SJCRH30 (cell line): ENCODE measurements around the gene BRAF. TPM values are rescaled to one million over a fixed set of nuclear protein-coding genes. Genes with fewer than 3 reads are reported as not detected.
"Not testable (repeated sequence)": the region's sequence is repeated elsewhere in the genome, so short reads cannot be mapped to it uniquely, and the experiment has no call there.

Source experiments
- DNase-seq, 2 experiments: peaks; one replicate each; pipeline ENCODE4 v3.0.0-alpha.2; 2015 to 2020
- H3K27ac ChIP-seq: fragments of 250-450 bp; sonication (Bioruptor Pico); 2 replicates; pipeline ENCODE4 v1.5.1; 2020; ENCODE audit warnings: mild to moderate bottlenecking, moderate library complexity
- H3K27me3 ChIP-seq: fragments of 250-450 bp; sonication (Bioruptor Pico); 2 replicates; pipeline ENCODE4 v1.5.1; 2020; ENCODE audit warnings: mild to moderate bottlenecking, moderate library complexity
- H3K36me3 ChIP-seq: fragments of 250-450 bp; sonication (Bioruptor Pico); 2 replicates; pipeline ENCODE4 v1.5.1; 2020; ENCODE audit warnings: mild to moderate bottlenecking, moderate library complexity
- H3K4me1 ChIP-seq: fragments of 250-450 bp; sonication (Bioruptor Pico); 2 replicates; pipeline ENCODE4 v1.5.1; 2020; ENCODE audit warnings: mild to moderate bottlenecking, moderate library complexity
- H3K4me3 ChIP-seq: fragments of 250-450 bp; sonication (Bioruptor Pico); 2 replicates; pipeline ENCODE4 v1.5.1; 2020; ENCODE audit warnings: mild to moderate bottlenecking, moderate library complexity
- H3K9me3 ChIP-seq: fragments of 250-450 bp; sonication (Bioruptor Pico); replicated peaks from 2 replicates; pipeline ENCODE4 v1.5.1; 2020; ENCODE audit warnings: mild to moderate bottlenecking, moderate library complexity
- total RNA-seq: library from RNA; depleted of rRNA; stranded (reverse); fragments of >200 nt; shearing (Covaris generic); gene quantifications from 2 replicates; pipeline ENCODE4 v1.2.3, GENCODE V29; 2014

The BRAF gene
- total RNA-seq, 1 experiment from 2014 or later = 26.2 TPM

DNA sequence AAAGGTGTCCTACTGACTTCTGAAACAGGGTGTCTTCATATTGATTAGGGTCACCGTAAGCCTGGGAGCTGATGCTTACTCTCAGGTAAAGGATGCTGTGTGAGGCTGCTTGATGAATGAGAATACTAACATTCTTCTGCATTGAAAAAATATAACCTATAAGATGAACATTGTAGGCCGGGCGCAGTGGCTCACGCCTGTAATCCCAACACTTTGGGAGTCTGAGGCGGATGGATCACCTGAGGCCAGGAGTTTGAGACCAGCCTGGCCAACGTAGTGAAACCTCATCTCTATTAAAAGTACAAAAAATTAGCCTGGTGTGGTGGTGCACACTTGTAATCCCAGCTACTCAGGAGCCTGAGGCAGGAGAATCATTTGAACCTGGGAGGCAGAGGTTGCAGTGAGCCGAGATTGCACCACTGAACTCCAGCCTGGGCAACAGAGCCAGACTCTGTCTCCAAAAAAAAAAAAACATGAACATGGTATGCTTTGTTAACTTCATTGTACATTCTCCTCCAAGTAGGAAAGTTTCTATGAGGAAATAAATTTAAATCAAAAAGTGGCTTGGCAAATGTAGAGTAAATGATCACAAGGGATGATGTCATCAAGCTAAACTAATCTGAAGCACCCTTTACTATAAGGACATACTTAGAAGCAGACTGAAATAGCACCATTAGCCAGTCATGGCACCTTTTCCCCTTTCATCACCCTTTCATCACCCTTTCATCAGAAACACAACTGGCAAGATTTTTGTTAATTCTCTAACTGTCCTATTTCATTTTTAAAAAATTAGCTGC is 1.5 kb upstream of the BRAF start:
- Histone ChIP-seq H3K4me3 (no peak overlapping the region), H3K27me3 (no peaks in the 10 kb centered on the region), H3K4me1 (no peaks in the 10 kb centered on the region), H3K27ac (no peak overlapping the region), H3K9me3 (no peaks in the 10 kb centered on the region), H3K36me3 (no peaks in the 10 kb centered on the region)
- no peak for DNase-seq

GRCh38 chr7:140924019-140924820 is 509 bp downstream of the BRAF start:
- no peaks in the 10 kb centered on the region for H3K36me3 ChIP-seq
- H3K27ac ChIP-seq = peak overlapping the region; percentile 89
- H3K9me3 ChIP-seq = no peaks in the 10 kb centered on the region
- H3K4me1 ChIP-seq = no peaks in the 10 kb centered on the region
- peak overlapping the region; percentile 97 for H3K4me3 ChIP-seq
- no peaks in the 10 kb centered on the region for H3K27me3 ChIP-seq
- peak; percentile 75 to 76 for DNase-seq

DNA sequence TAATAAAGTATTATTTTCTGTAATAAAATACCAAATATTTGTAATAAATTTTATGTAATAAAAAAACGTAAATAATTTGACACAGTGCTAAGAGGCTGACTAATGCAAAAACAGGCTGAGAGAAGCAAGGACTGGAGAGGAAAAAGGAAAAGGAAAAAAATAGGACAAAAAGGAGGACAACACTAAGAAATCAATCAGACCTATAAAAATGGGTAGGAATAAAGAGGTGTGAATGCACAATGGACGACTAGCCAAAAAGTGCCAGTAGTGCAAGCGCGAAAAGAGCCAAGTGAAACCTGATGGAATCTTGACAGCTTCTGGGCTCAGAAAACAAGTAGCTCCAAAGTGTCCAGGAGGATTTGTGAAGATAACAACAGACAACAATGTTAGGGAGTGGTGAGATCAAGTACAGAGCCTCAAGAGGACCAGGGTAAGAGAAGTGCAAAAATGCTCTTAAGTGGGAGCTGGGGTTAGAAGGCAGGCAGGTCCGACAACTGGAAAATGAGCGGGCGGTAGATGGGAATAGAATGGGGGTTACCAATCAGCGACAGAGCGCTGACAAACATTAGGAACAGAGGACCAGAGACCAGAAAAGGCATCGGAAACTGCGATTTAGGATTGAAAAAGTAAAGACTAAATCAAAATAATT is 1.2 kb downstream of the BRAF start:
- no peaks in the 10 kb centered on the region for H3K4me1 ChIP-seq
- H3K9me3 ChIP-seq = no peaks in the 10 kb centered on the region
- peak overlapping the region; percentile 89; the same call in 1 of the 2 replicates for H3K27ac ChIP-seq
- peak; percentile 26 to 54 for DNase-seq
- H3K4me3 ChIP-seq = peak overlapping the region; percentile 97
- no peaks in the 10 kb centered on the region for H3K36me3 ChIP-seq
- H3K27me3 ChIP-seq = no peaks in the 10 kb centered on the region

DNA sequence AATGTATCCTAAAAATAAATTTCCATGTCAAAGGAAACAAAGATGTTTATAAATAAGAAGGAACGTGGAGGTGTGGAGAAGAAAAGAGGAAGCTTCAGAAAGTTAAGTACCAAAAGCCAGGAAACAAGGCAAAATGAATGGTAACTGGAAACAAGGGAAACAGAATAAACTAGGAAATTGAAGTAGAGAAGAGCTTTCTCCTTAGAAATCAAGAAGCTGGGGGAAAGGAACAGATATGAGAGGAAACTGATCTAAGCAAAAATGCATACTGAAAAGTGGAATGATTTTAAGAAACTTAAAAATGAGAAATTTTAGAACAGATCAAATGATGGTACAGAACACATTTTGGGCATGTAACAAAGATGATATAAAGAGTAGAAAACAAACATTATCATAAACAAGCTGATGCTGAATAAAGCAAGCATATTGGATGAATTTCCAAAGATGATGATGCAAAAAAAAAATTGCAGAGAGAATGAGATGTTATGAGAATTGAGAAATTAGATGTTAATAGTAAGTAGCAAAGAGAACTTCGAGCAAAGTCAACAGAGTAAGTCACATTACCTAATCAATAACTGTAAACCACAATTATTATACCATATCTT is 1.9 kb downstream of the BRAF start:
- Histone ChIP-seq H3K4me3 (peak overlapping the region; percentile 97), H3K4me1 (no peaks in the 10 kb centered on the region), H3K27ac (no peak overlapping the region), H3K27me3 (no peaks in the 10 kb centered on the region), H3K9me3 (0 out of 2 replicates have a peak, but pooled peaks cover 2% of the 10 kb centered on the region), H3K36me3 (0 out of 2 replicates have a peak, but pooled peaks cover 3% of the 10 kb centered on the region)
- no peak for DNase-seq

DNA sequence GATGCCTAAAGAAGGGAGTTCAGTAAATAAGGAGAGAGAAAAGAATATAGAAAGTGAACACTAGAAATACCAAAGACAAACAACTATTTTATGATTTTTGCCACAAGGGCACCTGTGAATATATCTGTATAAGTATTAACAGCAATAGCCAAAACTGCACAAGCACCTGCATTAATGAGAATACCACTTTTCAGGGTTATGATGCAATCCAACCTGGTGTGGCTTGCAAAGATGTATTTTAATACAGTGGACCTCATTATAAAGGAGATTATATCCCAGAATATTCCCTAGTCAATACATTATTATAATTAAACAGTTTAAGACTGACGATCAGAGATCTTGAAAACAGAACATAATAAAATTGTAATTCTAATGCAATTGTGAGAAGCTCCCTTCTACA is 4.0 kb downstream of the BRAF start:
- 0 out of 2 replicates have a peak, but pooled peaks cover 3% of the 10 kb centered on the region for H3K36me3 ChIP-seq
- 0 out of 2 replicates have a peak, but pooled peaks cover 4% of the 10 kb centered on the region for H3K9me3 ChIP-seq
- H3K4me1 ChIP-seq = no peaks in the 10 kb centered on the region
- no peaks in the 10 kb centered on the region for H3K27me3 ChIP-seq
- no peak overlapping the region for H3K27ac ChIP-seq
- H3K4me3 ChIP-seq = no peak overlapping the region
- DNase-seq = no peak

DNA sequence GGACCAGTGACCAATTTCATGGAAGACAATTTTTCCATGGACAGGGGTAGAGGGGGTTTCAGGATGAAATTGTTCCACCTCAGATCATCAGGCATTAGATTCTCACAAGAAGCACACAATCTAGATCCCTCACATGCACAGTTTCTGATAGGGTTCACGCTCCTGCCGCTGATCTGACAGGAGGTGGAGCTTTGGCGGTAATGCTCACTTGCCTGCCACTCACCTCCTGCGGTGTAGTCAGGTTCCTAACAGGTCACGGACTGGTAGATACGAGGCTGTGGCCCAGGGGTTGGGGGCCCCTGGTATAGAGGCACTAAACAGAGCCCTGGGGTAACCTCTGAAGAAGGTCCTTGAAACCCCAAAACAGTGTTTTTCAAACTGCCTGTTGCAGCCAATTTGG is 6.5 kb downstream of the BRAF start:
- no peak for DNase-seq
- Histone ChIP-seq H3K4me1 (0 out of 2 replicates have a peak, but pooled peaks cover 2% of the 10 kb centered on the region), H3K27me3 (no peaks in the 10 kb centered on the region), H3K27ac (no peak overlapping the region), H3K9me3 (0 out of 2 replicates have a peak, but pooled peaks cover 4% of the 10 kb centered on the region), H3K4me3 (no peak overlapping the region), H3K36me3 (0 out of 2 replicates have a peak, but pooled peaks cover 3% of the 10 kb centered on the region)

GRCh38 chr7:140917258-140917657 is 7.5 kb downstream of the BRAF start:
- H3K27ac ChIP-seq = no peak overlapping the region
- no peak overlapping the region for H3K4me3 ChIP-seq
- H3K27me3 ChIP-seq = no peaks in the 10 kb centered on the region
- 0 out of 2 replicates have a peak, but pooled peaks cover 2% of the 10 kb centered on the region for H3K4me1 ChIP-seq
- no peak for DNase-seq
- H3K36me3 ChIP-seq = 0 out of 2 replicates have a peak, but pooled peaks cover 3% of the 10 kb centered on the region
- 0 out of 2 replicates have a peak, but pooled peaks cover 4% of the 10 kb centered on the region for H3K9me3 ChIP-seq

GRCh38 chr7:140915935-140916555 is 8.7 kb downstream of the BRAF start:
- H3K27me3 ChIP-seq = no peaks in the 10 kb centered on the region
- no peak for DNase-seq
- H3K27ac ChIP-seq = no peak overlapping the region
- 0 out of 2 replicates have a peak, but pooled peaks cover 3% of the 10 kb centered on the region for H3K36me3 ChIP-seq
- H3K4me3 ChIP-seq = no peak overlapping the region
- 0 out of 2 replicates have a peak, but pooled peaks cover 4% of the 10 kb centered on the region for H3K9me3 ChIP-seq
- H3K4me1 ChIP-seq = 0 out of 2 replicates have a peak, but pooled peaks cover 2% of the 10 kb centered on the region

- H3K27ac ChIP-seq = no peak overlapping the region
- 0 out of 2 replicates have a peak, but pooled peaks cover 4% of the 10 kb centered on the region for H3K9me3 ChIP-seq
- H3K36me3 ChIP-seq = 0 out of 2 replicates have a peak, but pooled peaks cover 7% of the 10 kb centered on the region
- peaks cover 4% of the 10 kb centered on the region for H3K4me1 ChIP-seq
- H3K4me3 ChIP-seq = no peak overlapping the region
- no peak for DNase-seq
- H3K27me3 ChIP-seq = no peaks in the 10 kb centered on the region
Measured at GRCh38 chr7:140914083-140914482, 10.6 kb downstream of the BRAF start.

DNA sequence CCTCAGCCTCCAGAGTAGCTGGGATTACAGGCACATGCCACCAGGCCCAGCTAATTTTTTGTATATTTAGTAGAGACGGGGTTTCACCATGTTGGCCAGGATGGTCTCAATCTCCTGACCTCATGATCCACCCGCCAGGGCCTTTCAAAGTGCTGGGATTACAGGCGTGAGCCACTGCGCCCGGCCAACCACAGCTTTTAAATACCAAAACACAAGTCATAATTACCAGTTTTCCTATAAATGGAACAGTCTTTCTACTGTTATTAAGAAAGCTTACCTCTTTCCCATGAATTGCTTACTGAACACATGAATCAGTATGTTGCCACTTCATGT is 11.2 kb downstream of the BRAF start:
- H3K4me3 ChIP-seq, DNase-seq, H3K9me3 ChIP-seq, H3K36me3 ChIP-seq, H3K4me1 ChIP-seq, H3K27ac ChIP-seq, H3K27me3 ChIP-seq: not testable (repeated sequence)

DNA sequence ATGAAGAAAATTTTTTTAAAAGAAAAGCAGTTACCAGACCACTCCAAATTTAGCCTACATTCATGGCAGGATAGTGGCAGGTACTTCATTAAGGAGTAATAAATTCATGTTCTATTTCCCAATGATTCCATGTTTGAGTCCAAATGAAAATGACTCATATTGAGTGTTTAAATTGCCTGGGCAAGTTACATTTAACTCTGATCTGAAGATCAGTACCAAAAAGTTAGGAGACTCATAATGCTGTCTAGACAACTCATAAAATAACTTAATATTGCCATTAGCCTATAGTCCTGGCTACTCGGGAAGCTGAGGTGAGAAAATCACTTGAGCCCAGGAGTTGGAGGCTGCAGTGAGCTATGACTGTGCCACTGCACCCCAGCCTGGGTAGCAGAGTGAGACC is 13.0 kb downstream of the BRAF start:
- H3K4me1 ChIP-seq = peaks cover 16% of the 10 kb centered on the region

DNA sequence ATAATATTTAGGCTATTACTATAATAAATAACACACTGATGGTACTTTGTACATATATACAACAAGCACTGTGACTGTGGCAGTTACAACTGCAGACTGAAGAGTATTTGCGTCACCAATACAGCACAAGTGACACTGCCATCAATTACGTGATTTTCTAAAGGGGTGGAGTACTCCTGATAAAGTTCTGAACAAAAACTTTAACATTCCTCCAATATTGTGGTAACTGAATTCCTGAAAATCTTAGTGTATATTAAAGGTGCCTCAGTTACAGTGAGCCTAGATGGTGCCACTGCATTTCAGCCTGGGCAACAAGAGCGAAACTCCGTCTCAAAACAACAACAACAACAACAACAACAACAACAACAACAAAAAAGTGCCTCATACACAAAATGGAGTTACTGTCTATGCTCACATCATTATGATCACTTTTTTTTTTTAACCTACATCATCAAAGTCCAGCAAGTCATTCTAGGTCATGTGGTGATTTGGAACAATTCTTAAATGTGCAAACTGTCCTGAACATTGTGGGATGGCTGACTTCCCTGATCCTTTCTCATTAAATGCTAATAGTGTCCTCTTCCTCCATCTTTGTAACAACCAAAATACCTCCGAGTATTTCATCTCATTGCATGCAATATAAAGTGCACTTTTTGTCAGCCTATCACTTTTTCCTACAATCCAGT is 15.1 kb downstream of the BRAF start:
- DNase-seq = no peak
- Histone ChIP-seq H3K36me3 (peaks cover 3% of the 10 kb centered on the region; the same call in 1 of the 2 replicates), H3K27ac (no peak overlapping the region)

More for the DNA sequence above, 13.0 kb downstream of the BRAF start:
- no peaks in the 10 kb centered on the region for H3K27me3 ChIP-seq
- no peaks in the 10 kb centered on the region for H3K9me3 ChIP-seq
- DNase-seq = no peak
- no peak overlapping the region for H3K27ac ChIP-seq
- no peak overlapping the region for H3K4me3 ChIP-seq
- H3K36me3 ChIP-seq = 0 out of 2 replicates have a peak, but pooled peaks cover 3% of the 10 kb centered on the region

DNA sequence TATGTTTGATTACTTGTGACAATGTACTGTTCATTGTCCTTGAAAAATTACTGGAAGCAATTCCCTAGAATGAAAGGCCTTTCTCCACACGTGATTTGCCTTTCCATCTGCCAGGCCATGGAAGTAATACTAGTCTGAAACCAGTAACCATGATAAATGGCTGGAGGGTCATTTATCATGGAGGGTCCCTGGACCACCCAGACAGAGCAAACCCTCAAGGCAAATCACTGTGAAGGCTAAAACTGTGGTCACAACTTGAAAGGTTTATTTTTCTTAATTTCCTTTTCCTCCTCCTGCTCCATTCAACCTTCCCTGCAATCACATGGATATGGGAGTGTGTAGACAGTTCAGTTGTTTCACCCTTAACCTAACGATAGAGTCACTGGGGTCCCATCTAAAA is 16.4 kb downstream of the BRAF start:
- H3K27me3 ChIP-seq = no peaks in the 10 kb centered on the region
- peak; percentile 76 to 86 for DNase-seq
- H3K27ac ChIP-seq = peak overlapping the region; percentile 52
- no peak overlapping the region for H3K4me3 ChIP-seq
- peaks cover 5% of the 10 kb centered on the region; the same call in 1 of the 2 replicates for H3K9me3 ChIP-seq
- H3K36me3 ChIP-seq = peaks cover 9% of the 10 kb centered on the region
- peaks cover 14% of the 10 kb centered on the region for H3K4me1 ChIP-seq

More for the DNA sequence above, 15.1 kb downstream of the BRAF start:
- Histone ChIP-seq H3K4me1 (peaks cover 16% of the 10 kb centered on the region), H3K4me3 (no peak overlapping the region), H3K9me3 (no peaks in the 10 kb centered on the region), H3K27me3 (no peaks in the 10 kb centered on the region)
